OCI-LY7 (cell line): ENCODE measurements around the gene CDKAL1. TPM values are rescaled to one million over a fixed set of nuclear protein-coding genes. Genes with fewer than 3 reads are reported as not detected.

Experiments used
- BruUV-seq: library from RNA; stranded (reverse); fragments of 400-500 nt; replicated peaks from 2 replicates; lab custom pipeline; 2021; lab: Mats Ljungman, UMichigan
- CTCF ChIA-PET: fragments of 300-600 bp; sonication (Branson Sonifier 250); formaldehyde crosslinking; loops from one replicate; lab custom pipeline; 2022; ENCODE audit warnings: antibody characterized with exemption; ENCODE audit not compliant: unreplicated experiment; lab: Charles Lee
- POLR2A ChIA-PET: fragments of 300-600 bp; sonication (Branson Sonifier 250); formaldehyde crosslinking; loops from one replicate; lab custom pipeline; 2022; ENCODE audit warnings: antibody characterized with exemption; lab: Charles Lee
- DNase-seq: peaks from one replicate; pipeline ENCODE4 v3.0.0-alpha.2; 2015; ENCODE audit warnings: low spot score
- H2AFZ ChIP-seq: fragments of 200-600 bp; sonication (generic), shearing (Covaris generic); 2 replicates; pipeline ENCODE4 v1.6.1; 2014; ENCODE audit warnings: mild to moderate bottlenecking, antibody characterized with exemption, low read length, moderate library complexity
- H3K27ac ChIP-seq: fragments of 200-600 bp; sonication (generic); 2 replicates; pipeline ENCODE4 v1.5.1; 2014; ENCODE audit warnings: mixed run types, low read depth, mild to moderate bottlenecking, moderate library complexity, low read length, inconsistent platforms; ENCODE audit not compliant: poor library complexity, severe bottlenecking
- H3K36me3 ChIP-seq: fragments of 200-600 bp; sonication (generic); 2 replicates; pipeline ENCODE4 v1.6.1; 2014; ENCODE audit warnings: mild to moderate bottlenecking, antibody characterized with exemption, low read length, moderate library complexity, mixed read lengths; ENCODE audit not compliant: insufficient read depth
- H3K4me1 ChIP-seq: fragments of 200-600 bp; sonication (generic); 2 replicates; pipeline ENCODE4 v1.5.1; 2014; ENCODE audit warnings: mild to moderate bottlenecking, low read length; ENCODE audit not compliant: insufficient read depth, poor library complexity, severe bottlenecking
- H3K4me2 ChIP-seq: fragments of 200-600 bp; sonication (generic); 2 replicates; pipeline ENCODE4 v1.6.1; 2014; ENCODE audit warnings: mild to moderate bottlenecking, low read length
- H3K4me3 ChIP-seq: fragments of 200-600 bp; sonication (generic); 2 replicates; pipeline ENCODE4 v1.5.1; 2014; ENCODE audit warnings: mild to moderate bottlenecking, low read depth, low read length; ENCODE audit not compliant: poor library complexity, severe bottlenecking
- H3K79me2 ChIP-seq: fragments of 200-600 bp; sonication (generic); 2 replicates; pipeline ENCODE4 v1.6.1; 2016; ENCODE audit warnings: low read depth, mild to moderate bottlenecking, low read length, moderate library complexity, mixed read lengths; ENCODE audit not compliant: insufficient read depth
- H3K9me2 ChIP-seq: fragments of 200-600 bp; sonication (generic); 2 replicates; pipeline ENCODE4 v1.6.1; 2016; ENCODE audit warnings: mild to moderate bottlenecking, low read length, mixed read lengths; ENCODE audit not compliant: insufficient read depth
- H3K9me3 ChIP-seq: fragments of 200-600 bp; sonication (generic); 2 replicates; pipeline ENCODE4 v1.6.1; 2014; ENCODE audit warnings: mild to moderate bottlenecking, mixed run types, low read length, mixed read lengths
- H4K20me1 ChIP-seq: fragments of 200-600 bp; sonication (generic); 2 replicates; pipeline ENCODE4 v1.6.1; 2014; ENCODE audit warnings: mild to moderate bottlenecking, antibody characterized with exemption, low read length, moderate library complexity, mixed read lengths; ENCODE audit not compliant: insufficient read depth
- CTCF ChIP-seq: fragments of 200-600 bp; sonication (generic); conservative IDR thresholded peaks from 2 replicates; pipeline ENCODE4 v1.5.1; 2014; ENCODE audit warnings: mild to moderate bottlenecking, antibody characterized with exemption, low read length, moderate library complexity, mixed read lengths
- EZH2phosphoT487 ChIP-seq: fragments of 200-600 bp; sonication (generic); IDR thresholded peaks from 2 replicates; pipeline ENCODE4 v1.6.1; 2018; ENCODE audit warnings: low read depth, borderline replicate concordance, mild to moderate bottlenecking, mixed run types, antibody characterized with exemption, low read length, moderate library complexity, mixed read lengths
- intact Hi-C: fragments of 100-400 bp; cut with micrococcal nuclease; formaldehyde crosslinking; loops from one replicate; pipeline ENCODE4 v1.10.0; 2022; ENCODE audit not compliant: unreplicated experiment
- total RNA-seq, 2 experiments: library from RNA; depleted of rRNA in 1 of 2; stranded (reverse); fragments of >200 nt in 1 of 2; shearing (Covaris generic) in 1 of 2; gene quantifications; 2 replicates each; pipeline ENCODE4 v1.2.3, GENCODE V29; 2014 to 2022

CDKAL1 gene
- total RNA-seq, 2 experiments from 2014 or later, result 19.9 to 21.1 TPM

- no peak for TF ChIP-seq CTCF
- H3K27ac ChIP-seq, result no peak overlapping the region
- H3K36me3 ChIP-seq, result no peaks in the 10 kb centered on the region
- H3K9me2 ChIP-seq, result no peaks in the 10 kb centered on the region
- CTCF ChIA-PET, result no interaction called here
- no peak overlapping the region for H2AFZ ChIP-seq
- no peak for DNase-seq
- no peak overlapping the region for H3K4me3 ChIP-seq
- peaks cover 5% of the 10 kb centered on the region; the same call in 1 of the 2 replicates for H3K9me3 ChIP-seq
- no peak overlapping the region for H3K4me2 ChIP-seq
- no peaks in the 10 kb centered on the region for H3K4me1 ChIP-seq
- H4K20me1 ChIP-seq, result no peaks in the 10 kb centered on the region
- H3K79me2 ChIP-seq, result no peaks in the 10 kb centered on the region
- POLR2A ChIA-PET, result no interaction called here
- BruUV-seq, result no TSS peak
- intact Hi-C loops, result no loop called here
Measured at GRCh38 chr6:20983961-20984360, 449.7 kb downstream of the CDKAL1 start.

DNA sequence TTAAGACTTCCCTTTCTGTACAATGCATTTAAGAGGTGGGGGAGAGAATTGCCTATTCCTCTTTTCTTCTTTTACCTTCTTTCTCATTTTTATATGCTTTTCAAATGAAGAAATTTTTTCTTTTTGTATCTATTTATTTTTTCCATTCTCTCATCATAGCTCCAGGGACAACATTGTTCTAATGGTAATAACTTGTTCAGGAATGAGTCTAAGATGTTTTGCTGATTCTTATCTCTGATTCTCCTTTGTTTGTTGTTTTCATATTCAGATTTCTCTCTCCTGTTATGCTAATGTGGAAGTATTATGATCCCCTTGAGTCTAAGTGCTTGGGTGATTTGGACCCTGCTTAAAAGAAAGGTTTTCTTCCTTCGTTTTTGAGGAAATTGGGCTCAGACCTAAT, 451.6 kb downstream of the CDKAL1 start:
- Histone ChIP-seq H3K27ac (no peak overlapping the region), H3K36me3 (no peaks in the 10 kb centered on the region), H3K9me2 (no peaks in the 10 kb centered on the region), H3K79me2 (no peaks in the 10 kb centered on the region), H3K4me3 (no peak overlapping the region), H2AFZ (no peak overlapping the region), H3K4me2 (no peak overlapping the region), H4K20me1 (no peaks in the 10 kb centered on the region), H3K9me3 (peaks cover 5% of the 10 kb centered on the region; the same call in 1 of the 2 replicates), H3K4me1 (no peaks in the 10 kb centered on the region)
- ChIA-PET POLR2A (interaction anchor here (0.7 kb wide), 1 partner anchor 1778 kb away, joined by 3 read pairs; no protein-coding TSS in a partner anchor), CTCF (interaction anchor here (0.6 kb wide), 1 partner anchor 538 kb away, joined by 3 read pairs; no protein-coding TSS in a partner anchor)
- no peak for TF ChIP-seq EZH2phosphoT487
- no peak for TF ChIP-seq CTCF
- BruUV-seq, result no TSS peak
- intact Hi-C loops, result no loop called here
- no peak for DNase-seq

- intact Hi-C loops, result no loop called here
- no peak overlapping the region for H3K4me2 ChIP-seq
- H3K27ac ChIP-seq, result no peak overlapping the region
- ChIA-PET CTCF (no interaction called here), POLR2A (interaction anchor here (1.2 kb wide), 1 partner anchor 309 kb away, joined by 4 read pairs; no protein-coding TSS in a partner anchor)
- no peaks in the 10 kb centered on the region for H4K20me1 ChIP-seq
- H3K4me1 ChIP-seq, result no peaks in the 10 kb centered on the region
- TF ChIP-seq CTCF, result no peak
- TF ChIP-seq EZH2phosphoT487, result no peak
- H3K36me3 ChIP-seq, result no peaks in the 10 kb centered on the region
- no peaks in the 10 kb centered on the region for H3K9me2 ChIP-seq
- DNase-seq, result no peak
- H3K79me2 ChIP-seq, result no peaks in the 10 kb centered on the region
- H3K4me3 ChIP-seq, result no peak overlapping the region
- no peak overlapping the region for H2AFZ ChIP-seq
- no peaks in the 10 kb centered on the region for H3K9me3 ChIP-seq
- no TSS peak for BruUV-seq
Measured at GRCh38 chr6:20991910-20992309, 457.7 kb downstream of the CDKAL1 start.
